CD14-positive monocyte (primary cell): ENCODE results near the gene AKIRIN1. TPM values are rescaled to one million over a fixed set of nuclear protein-coding genes. Genes with fewer than 3 reads are reported as not detected.
"Not testable (repeated sequence)": the region's sequence is repeated elsewhere in the genome, so short reads cannot be mapped to it uniquely, and the experiment has no call there.

ENCODE experiments used
- DNase-seq, 3 donors: peaks; one replicate each; pipeline ENCODE4 v3.0.0-alpha.2; 2011 to 2022
- H2AFZ ChIP-seq: 2 replicates; pipeline ENCODE4 v1.6.0; 2012; ENCODE audit warnings: mild to moderate bottlenecking, low read depth, low read length, inconsistent platforms; ENCODE audit not compliant: insufficient read depth, poor library complexity, severe bottlenecking
- H3K27ac ChIP-seq, 2 donors: 1 replicate in 1 of 2; 2 replicates in 1 of 2; pipeline ENCODE4 v1.5.1; 2012 to 2013; ENCODE audit warnings: low read length in 2 of 2, control low read depth in 1 of 2, inconsistent platforms in 1 of 2, low read depth in 1 of 2, mild to moderate bottlenecking in 1 of 2
- H3K27me3 ChIP-seq, 2 donors: one replicate each; pipeline versions ENCODE4 v1.6.0 to v1.6.1; 2011 to 2013; ENCODE audit warnings: low read length in 2 of 2; ENCODE audit not compliant: control insufficient read depth in 2 of 2, insufficient read depth in 2 of 2
- H3K36me3 ChIP-seq, 2 donors: replicated peaks in 1 of 2; 1 replicate in 1 of 2; 2 replicates in 1 of 2; pipeline versions ENCODE4 v1.5.1 to v1.6.1; 2012 to 2013; ENCODE audit warnings: low read length in 2 of 2, control low read depth in 1 of 2, inconsistent platforms in 1 of 2, mild to moderate bottlenecking in 1 of 2; ENCODE audit not compliant: insufficient read depth in 2 of 2, control insufficient read depth in 1 of 2
- H3K4me1 ChIP-seq, 2 donors: 1 replicate in 1 of 2; 2 replicates in 1 of 2; pipeline versions ENCODE4 v1.5.1 to v1.6.1; 2012 to 2013; ENCODE audit warnings: low read length in 2 of 2, control low read depth in 1 of 2, inconsistent platforms in 1 of 2, mild to moderate bottlenecking in 1 of 2, moderate library complexity in 1 of 2; ENCODE audit not compliant: insufficient read depth in 2 of 2, control insufficient read depth in 1 of 2
- H3K4me2 ChIP-seq: replicated peaks from 2 replicates; pipeline ENCODE3; 2012; ENCODE audit warnings: low read length, moderate library complexity, mild to moderate bottlenecking; ENCODE audit not compliant: poor library complexity, severe bottlenecking; ENCODE audit errors: extremely low read depth
- H3K4me3 ChIP-seq, 3 experiments: fragments of 200-600 bp in 1 of 3; sonication (generic) in 1 of 3; replicated peaks in 1 of 3; 1 replicate in 2 of 3; 2 replicates in 1 of 3; pipeline ENCODE4 v1.5.1; 2011 to 2013; ENCODE audit warnings: low read length in 3 of 3, mild to moderate bottlenecking in 3 of 3, control low read depth in 2 of 3, low read depth in 2 of 3, inconsistent platforms in 1 of 3, moderate library complexity in 1 of 3
- H3K79me2 ChIP-seq: 2 replicates; pipeline ENCODE4 v1.6.0; 2012; ENCODE audit warnings: mild to moderate bottlenecking, control low read depth, inconsistent platforms, low read length, moderate library complexity; ENCODE audit not compliant: insufficient read depth
- H3K9ac ChIP-seq: 2 replicates; pipeline ENCODE4 v1.6.0; 2017; ENCODE audit warnings: low read length, mild to moderate bottlenecking; ENCODE audit not compliant: insufficient read depth, poor library complexity, severe bottlenecking
- H3K9me3 ChIP-seq, 2 donors: replicated peaks in 1 of 2; 1 replicate in 1 of 2; 2 replicates in 1 of 2; pipeline versions ENCODE4 v1.5.1 to v1.6.1; 2012 to 2013; ENCODE audit warnings: low read length in 2 of 2, control low read depth in 1 of 2; ENCODE audit not compliant: control insufficient read depth in 1 of 2, insufficient read depth in 1 of 2
- H4K20me1 ChIP-seq: 2 replicates; pipeline ENCODE4 v1.6.0; 2012; ENCODE audit warnings: mild to moderate bottlenecking, low read length, control low read depth, moderate library complexity; ENCODE audit not compliant: insufficient read depth
- H3K27ac Mint-ChIP-seq, 7 donors: one replicate each; pipeline ENCODE4 v1.8.0; 2020; ENCODE audit warnings: mild to moderate bottlenecking in 7 of 7, mixed read lengths in 7 of 7, moderate library complexity in 6 of 7, inconsistent platforms in 2 of 7
- H3K27me3 Mint-ChIP-seq, 3 donors: one replicate each; pipeline ENCODE4 v1.8.0; 2021 to 2022; ENCODE audit warnings: low read depth in 3 of 3, mild to moderate bottlenecking in 3 of 3, mixed read lengths in 3 of 3, moderate library complexity in 3 of 3, inconsistent platforms in 1 of 3
- H3K36me3 Mint-ChIP-seq, 2 donors: one replicate each; pipeline ENCODE4 v1.8.0; 2020; ENCODE audit warnings: mixed read lengths in 2 of 2, inconsistent platforms in 1 of 2, mild to moderate bottlenecking in 1 of 2
- H3K4me1 Mint-ChIP-seq: one replicate; pipeline ENCODE4 v1.8.0; 2020; ENCODE audit warnings: mild to moderate bottlenecking, mixed read lengths
- H3K4me3 Mint-ChIP-seq, 2 donors: one replicate each; pipeline ENCODE4 v1.8.0; 2020; ENCODE audit warnings: mild to moderate bottlenecking in 2 of 2, mixed read lengths in 2 of 2, moderate library complexity in 1 of 2
- H3K9me3 Mint-ChIP-seq, 7 donors: one replicate each; pipeline ENCODE4 v1.8.0; 2020 to 2022; ENCODE audit warnings: mixed read lengths in 7 of 7, mild to moderate bottlenecking in 6 of 7, moderate library complexity in 6 of 7, inconsistent platforms in 2 of 7
- CTCF ChIP-seq: fragments of 200-600 bp; IDR thresholded peaks from one replicate; pipeline ENCODE4 v1.8.0; 2022; ENCODE audit warnings: antibody characterized with exemption, mild to moderate bottlenecking
- WGBS: methylation state at CpG from one replicate; pipeline ENCODE4 v1.1.5; 2013; ENCODE audit warnings: missing lambda C conversion rate; ENCODE audit not compliant: insufficient coverage; 5-methylcytosine and 5-hydroxymethylcytosine counted together
- intact Hi-C, 2 donors: fragments of 100-400 bp; cut with micrococcal nuclease; formaldehyde crosslinking; loops; one replicate each; pipeline versions ENCODE4 v1.15.0 to v1.15.1; 2023
- polyA plus RNA-seq, 3 donors: library from polyadenylated mRNA; depleted of rRNA in 1 of 3; unstranded in 2 of 3; stranded (reverse) in 1 of 3; fragments of 300-500 nt in 2 of 3; fragments of >200 nt in 1 of 3; fragmentation: Illumina TruSeq in 2 of 3; gene quantifications; 1 replicate in 2 of 3; 2 replicates in 1 of 3; pipeline ENCODE4 v1.2.3, GENCODE V29; 2012 to 2021

The AKIRIN1 gene
- polyA plus RNA-seq, 3 donors = 41.8 to 61.0 (median 60.8) TPM

DNA sequence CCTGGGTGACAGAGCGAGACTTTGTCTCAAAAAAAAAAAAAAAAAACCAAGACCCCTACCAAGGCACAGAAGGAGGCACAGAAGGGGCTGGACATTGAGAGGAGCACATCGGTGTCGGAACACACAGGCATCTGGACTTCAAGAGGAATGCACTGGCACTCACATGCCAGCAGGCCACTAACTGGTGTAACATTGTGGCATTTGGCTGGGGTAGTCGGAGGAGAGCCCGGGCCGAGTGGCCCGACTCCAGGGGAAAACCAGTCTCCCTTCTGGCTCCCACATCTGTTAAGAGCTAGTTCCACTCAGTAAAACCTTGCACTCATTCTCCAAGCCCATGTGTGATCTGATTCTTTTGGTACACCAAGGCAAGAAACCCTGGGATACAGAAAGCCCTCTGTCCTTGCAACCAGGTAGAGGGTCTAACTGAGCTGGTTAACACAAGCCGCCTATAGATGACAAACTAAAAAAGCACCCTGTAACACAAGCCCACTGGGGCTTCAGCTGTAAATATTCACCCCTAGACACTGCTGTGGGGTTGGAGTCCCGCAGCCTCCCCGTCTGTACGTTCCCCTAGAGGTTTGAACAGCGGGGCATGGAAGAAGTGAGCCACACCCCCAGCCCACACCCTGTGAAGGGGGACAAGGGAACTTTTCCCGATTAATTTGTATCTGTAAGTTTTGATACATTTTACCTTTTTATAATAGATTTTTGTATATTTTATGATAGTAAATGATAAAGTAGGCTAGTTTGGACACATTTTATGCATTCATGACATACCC lies 17.2 kb upstream of the AKIRIN1 start:
- TF ChIP-seq CTCF = no peak
- Mint-ChIP-seq H3K27me3 (peaks cover 2 to 6% (median 3%) of the 10 kb centered on the region in 3 donors), H3K4me3 (no peak overlapping the region), H3K36me3 (no peaks in the 10 kb centered on the region), H3K27ac (no peak overlapping the region), H3K4me1 (no peaks in the 10 kb centered on the region), H3K9me3 (peaks cover 3 to 18% (median 15%) of the 10 kb centered on the region in 7 donors)
- H3K9me3 ChIP-seq = peaks cover 9 to 13% of the 10 kb centered on the region in 2 donors
- no peak overlapping the region for H3K4me2 ChIP-seq
- no peak overlapping the region for H2AFZ ChIP-seq
- no peak for DNase-seq
- H3K27me3 ChIP-seq = no peaks in the 10 kb centered on the region
- H4K20me1 ChIP-seq = no peaks in the 10 kb centered on the region
- no peak overlapping the region for H3K9ac ChIP-seq
- H3K4me1 ChIP-seq = no peaks in the 10 kb centered on the region
- H3K27ac ChIP-seq = no peak overlapping the region
- no peaks in the 10 kb centered on the region for H3K36me3 ChIP-seq
- no peaks in the 10 kb centered on the region for H3K79me2 ChIP-seq
- intact Hi-C loops = no loop called here
- H3K4me3 ChIP-seq = no peak overlapping the region
- 100% methylated on average over 6 of the region's 13 CpGs for WGBS

GRCh38 chr1:38977399-38978244 lies 13.5 kb upstream of the AKIRIN1 start:
- H4K20me1 ChIP-seq, H3K4me3 ChIP-seq, H3K79me2 ChIP-seq, H2AFZ ChIP-seq, H3K36me3 Mint-ChIP-seq, H3K36me3 ChIP-seq, intact Hi-C loops, H3K4me2 ChIP-seq, H3K4me3 Mint-ChIP-seq, H3K27ac ChIP-seq, H3K27ac Mint-ChIP-seq, H3K4me1 Mint-ChIP-seq, H3K4me1 ChIP-seq, H3K27me3 ChIP-seq, H3K27me3 Mint-ChIP-seq, DNase-seq, H3K9ac ChIP-seq: not testable (repeated sequence)
- 80% methylated on average over 6 of the region's 12 CpGs for WGBS
- H3K9me3 ChIP-seq = peaks cover 9 to 13% of the 10 kb centered on the region in 2 donors
- peaks cover 3 to 30% (median 23%) of the 10 kb centered on the region in 7 donors for H3K9me3 Mint-ChIP-seq

- H3K27me3 Mint-ChIP-seq, H3K9ac ChIP-seq, H3K79me2 ChIP-seq, H4K20me1 ChIP-seq, H3K27me3 ChIP-seq, intact Hi-C loops, H3K4me3 Mint-ChIP-seq, H3K4me1 Mint-ChIP-seq, H3K36me3 Mint-ChIP-seq, H3K27ac ChIP-seq, H3K27ac Mint-ChIP-seq, DNase-seq, H3K4me1 ChIP-seq, H3K4me2 ChIP-seq, H2AFZ ChIP-seq, H3K4me3 ChIP-seq, H3K36me3 ChIP-seq: not testable (repeated sequence)
- peaks cover 9 to 13% of the 10 kb centered on the region in 2 donors for H3K9me3 ChIP-seq
- no CpG with 5 or more reads among the region's 6 CpGs for WGBS
- H3K9me3 Mint-ChIP-seq = peaks cover 3 to 30% (median 23%) of the 10 kb centered on the region in 7 donors
Observed at GRCh38 chr1:38978245-38978542, 12.9 kb upstream of the AKIRIN1 start.
